Vagina (tissue), 2 donors: Measurements from ENCODE around the gene PLXNA1. TPM values are rescaled to one million over a fixed set of nuclear protein-coding genes. Genes with fewer than 3 reads are reported as not detected.

Source experiments
- DNase-seq, 2 donors: peaks; one replicate each; pipeline ENCODE4 v3.0.0-alpha.2; 2017; ENCODE audit errors: extremely low spot score in 2 of 2
- H3K27ac ChIP-seq: fragments of 200-600 bp; sonication (generic); one replicate; pipeline ENCODE4 v1.5.1; 2019
- H3K27me3 ChIP-seq: fragments of 200-600 bp; sonication (generic); one replicate; pipeline ENCODE4 v1.5.1; 2019
- H3K36me3 ChIP-seq, 2 donors: fragments of 200-600 bp; sonication (generic); one replicate each; pipeline ENCODE4 v1.5.1; 2017 to 2019
- H3K4me1 ChIP-seq: fragments of 200-600 bp; sonication (generic); one replicate; pipeline ENCODE4 v1.5.1; 2019
- H3K4me3 ChIP-seq, 2 donors: fragments of 200-600 bp; sonication (generic); 1 replicate in 1 of 2; 2 replicates in 1 of 2; pipeline ENCODE4 v1.5.1; 2016 to 2019
- H3K9me3 ChIP-seq: fragments of 200-600 bp; sonication (generic); one replicate; pipeline ENCODE4 v1.5.1; 2019
- CTCF ChIP-seq, 3 experiments: fragments of 450-650 bp in 2 of 3; fragments of 200-600 bp in 1 of 3; sonication (generic) in 1 of 3; IDR thresholded peaks; one replicate each; pipeline ENCODE4 v1.5.1; 2017 to 2019; ENCODE audit warnings: antibody characterized with exemption in 3 of 3, mild to moderate bottlenecking in 2 of 3, moderate library complexity in 2 of 3
- POLR2A ChIP-seq, 2 donors: fragments of 450-650 bp; IDR thresholded peaks; one replicate each; pipeline ENCODE4 v1.6.1; 2017; ENCODE audit warnings: antibody characterized with exemption in 2 of 2, mild to moderate bottlenecking in 2 of 2, moderate library complexity in 2 of 2
- POLR2AphosphoS5 ChIP-seq, 2 donors: sonication (generic); formaldehyde crosslinking; IDR thresholded peaks; one replicate each; pipeline ENCODE4 v1.9.0; 2017; ENCODE audit warnings: antibody characterized with exemption in 2 of 2, mild to moderate bottlenecking in 2 of 2, low read depth in 1 of 2; ENCODE audit not compliant: insufficient read depth in 1 of 2
- intact Hi-C: fragments of 100-400 bp; cut with DNase I; formaldehyde crosslinking; loops from one replicate; pipeline ENCODE4 v1.15.1; 2023
- total RNA-seq: library from RNA; depleted of rRNA; stranded (reverse); fragments of >200 nt; gene quantifications from one replicate; pipeline ENCODE4 v1.2.3, GENCODE V29; 2016

Gene PLXNA1
- total RNA-seq, 1 donor from 2014 or later, result 31.4 TPM

- H3K9me3 ChIP-seq, result no peaks in the 10 kb centered on the region
- H3K4me3 ChIP-seq, result no peak overlapping the region
- peak overlapping the region; percentile 81 for H3K27ac ChIP-seq
- no peak for DNase-seq
- no peaks in the 10 kb centered on the region for H3K27me3 ChIP-seq
- H3K4me1 ChIP-seq, result peaks cover 50% of the 10 kb centered on the region
- TF ChIP-seq POLR2AphosphoS5 (IDR thresholded peaks at IDR 0.05; ENCODE audit: insufficient read depth in 1 of 2, low read depth in 1 of 2) (no peak), POLR2A (IDR thresholded peaks at IDR 0.05) (no peak), CTCF (IDR thresholded peaks at IDR 0.05) (no peak)
- peaks cover 0 to 6% of the 10 kb centered on the region in 2 donors for H3K36me3 ChIP-seq
- intact Hi-C loops, result no loop called here
These were observed 20.8 kb downstream of the PLXNA1 start for GRCh38 chr3:127003601-127004280.

- intact Hi-C loops, result loop anchor here (5.0 kb wide), 1 partner anchor 447 kb away; no protein-coding TSS in a partner anchor
- no peak for DNase-seq
- H3K4me1 ChIP-seq, result peaks cover 39% of the 10 kb centered on the region
- H3K27ac ChIP-seq, result no peak overlapping the region
- H3K27me3 ChIP-seq, result no peaks in the 10 kb centered on the region
- no peak for TF ChIP-seq POLR2A (IDR thresholded peaks at IDR 0.05)
- no peak overlapping the region for H3K4me3 ChIP-seq
- H3K36me3 ChIP-seq, result peaks cover 0 to 6% of the 10 kb centered on the region in 2 donors
- H3K9me3 ChIP-seq, result no peaks in the 10 kb centered on the region
These were observed 21.9 kb downstream of the PLXNA1 start for GRCh38 chr3:127004641-127005397.

- Histone ChIP-seq H3K27me3 (no peaks in the 10 kb centered on the region), H3K9me3 (no peaks in the 10 kb centered on the region), H3K4me3 (no peak overlapping the region), H3K4me1 (peaks cover 35% of the 10 kb centered on the region), H3K36me3 (peaks cover 0 to 6% of the 10 kb centered on the region in 2 donors), H3K27ac (no peak overlapping the region)
- DNase-seq, result no peak
- TF ChIP-seq POLR2AphosphoS5 (IDR thresholded peaks at IDR 0.05; ENCODE audit: insufficient read depth in 1 of 2, low read depth in 1 of 2) (no peak), POLR2A (IDR thresholded peaks at IDR 0.05) (no peak), CTCF (IDR thresholded peaks at IDR 0.05) (no peak)
- intact Hi-C loops, result loop anchor here (5.0 kb wide), 1 partner anchor 446 kb away; no protein-coding TSS in a partner anchor
These were observed 23.1 kb downstream of the PLXNA1 start for GRCh38 chr3:127005864-127006500.

- H3K4me1 ChIP-seq, result peaks cover 25% of the 10 kb centered on the region
These were observed 24.0 kb downstream of the PLXNA1 start for GRCh38 chr3:127006781-127007436.

More at GRCh38 chr3:127006781-127007436, 24.0 kb downstream of the PLXNA1 start:
- Histone ChIP-seq H3K9me3 (no peaks in the 10 kb centered on the region), H3K27me3 (no peaks in the 10 kb centered on the region), H3K27ac (no peak overlapping the region), H3K36me3 (peaks cover 0 to 8% of the 10 kb centered on the region in 2 donors), H3K4me3 (no peak overlapping the region)
- TF ChIP-seq CTCF (IDR thresholded peaks at IDR 0.05) (no peak), POLR2AphosphoS5 (IDR thresholded peaks at IDR 0.05; ENCODE audit: insufficient read depth in 1 of 2, low read depth in 1 of 2) (no peak), POLR2A (IDR thresholded peaks at IDR 0.05) (no peak)
- DNase-seq, result no peak
- intact Hi-C loops, result loop anchor here (5.0 kb wide), 1 partner anchor 445 kb away; no protein-coding TSS in a partner anchor
